ENCODE data around the gene CFAP58. TPM values are rescaled to one million over a fixed set of nuclear protein-coding genes. Genes with fewer than 3 reads are reported as not detected.

The CFAP58 gene
- total RNA-seq, 1 experiment from 2014 or later = 0.63 TPM

DNA sequence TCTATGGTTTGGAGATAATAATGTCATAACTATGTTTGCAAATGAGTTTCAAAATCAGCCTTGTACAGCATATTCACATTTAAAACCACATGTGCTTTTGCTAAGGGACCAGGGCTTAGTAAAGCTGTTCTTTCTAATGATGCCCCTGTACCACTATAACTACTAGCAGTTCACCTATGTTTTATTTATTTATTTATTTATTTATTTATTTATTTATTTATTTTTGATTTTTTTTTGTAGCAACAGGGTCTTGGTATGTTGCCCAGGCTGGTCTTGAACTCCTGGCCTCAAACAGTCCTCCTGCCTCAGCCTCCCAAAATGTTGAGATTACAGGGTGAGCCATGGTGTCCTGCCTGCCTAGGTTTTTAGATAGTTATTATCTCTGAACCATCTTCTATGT is 96.9 kb downstream of the CFAP58 start:
- Histone ChIP-seq H3K27ac (ENCODE audit: insufficient read length, low read depth, low read length) (no peak overlapping the region), H3K4me2 (ENCODE audit: insufficient read depth, insufficient read length, low read length) (no peak overlapping the region), H2BK12ac (ENCODE audit: insufficient read length, low read depth, low read length) (no peak overlapping the region), H3K14ac (ENCODE audit: insufficient read depth, low read length) (no peak overlapping the region), H2BK5ac (ENCODE audit: insufficient read length, low read length) (no peak overlapping the region), H3K23me2 (ENCODE audit: insufficient read length, low read depth, low read length, poor library complexity, severe bottlenecking) (no peaks in the 10 kb centered on the region), H4K20me1 (ENCODE audit: control insufficient read depth, insufficient read depth, insufficient read length) (no peaks in the 10 kb centered on the region), H2AK5ac (ENCODE audit: insufficient read length, low read length) (no peak overlapping the region), H2BK20ac (ENCODE audit: low read depth, low read length, poor library complexity, severe bottlenecking) (no peak overlapping the region), H3K27me3 (ENCODE audit: insufficient read depth, low read length) (no peaks in the 10 kb centered on the region), H3K79me1 (ENCODE audit: insufficient read depth, low read depth, low read length, poor library complexity, severe bottlenecking) (no peaks in the 10 kb centered on the region), H2BK120ac (ENCODE audit: low read depth, low read length, poor library complexity, severe bottlenecking) (no peak overlapping the region), H2AFZ (ENCODE audit: low read length) (no peak overlapping the region), H3K79me2 (ENCODE audit: insufficient read depth, low read length) (no peaks in the 10 kb centered on the region), H3K4ac (ENCODE audit: low read depth, low read length) (no peak overlapping the region), H3K23ac (ENCODE audit: insufficient read length, low read depth, low read length) (no peak overlapping the region), H3T11ph (ENCODE audit: low read length) (no peak overlapping the region), H3K9ac (ENCODE audit: extremely low read depth, insufficient read length, low read length) (no peak overlapping the region), H4K91ac (ENCODE audit: insufficient read length, low read depth, low read length) (no peak overlapping the region), H3K9me3 (ENCODE audit: control insufficient read depth, low read depth, low read length) (no peaks in the 10 kb centered on the region), H3K18ac (ENCODE audit: insufficient read length, low read depth, low read length) (no peak overlapping the region), H3K56ac (ENCODE audit: insufficient read length, low read depth, low read length) (no peak overlapping the region), H2BK15ac (ENCODE audit: low read depth, low read length) (no peak overlapping the region), H3K4me1 (ENCODE audit: insufficient read depth, low read length) (peaks cover 3% of the 10 kb centered on the region; the same call in 1 of the 2 replicates), H4K5ac (ENCODE audit: insufficient read length, low read depth, low read length) (no peak overlapping the region), H4K8ac (replicated peaks; ENCODE audit: insufficient read length, low read depth, low read length) (no peak overlapping the region)
- H3K4me1 Mint-ChIP-seq = peaks cover 5 to 13% of the 10 kb centered on the region in 2 experiments
- no peak overlapping the region for H3K27ac Mint-ChIP-seq
- H3K9me3 Mint-ChIP-seq = no peaks in the 10 kb centered on the region
- DNase-seq = no peak
- no peaks in the 10 kb centered on the region for H3K27me3 Mint-ChIP-seq (ENCODE audit: low read depth)
- TF ChIP-seq, protein P1, sequence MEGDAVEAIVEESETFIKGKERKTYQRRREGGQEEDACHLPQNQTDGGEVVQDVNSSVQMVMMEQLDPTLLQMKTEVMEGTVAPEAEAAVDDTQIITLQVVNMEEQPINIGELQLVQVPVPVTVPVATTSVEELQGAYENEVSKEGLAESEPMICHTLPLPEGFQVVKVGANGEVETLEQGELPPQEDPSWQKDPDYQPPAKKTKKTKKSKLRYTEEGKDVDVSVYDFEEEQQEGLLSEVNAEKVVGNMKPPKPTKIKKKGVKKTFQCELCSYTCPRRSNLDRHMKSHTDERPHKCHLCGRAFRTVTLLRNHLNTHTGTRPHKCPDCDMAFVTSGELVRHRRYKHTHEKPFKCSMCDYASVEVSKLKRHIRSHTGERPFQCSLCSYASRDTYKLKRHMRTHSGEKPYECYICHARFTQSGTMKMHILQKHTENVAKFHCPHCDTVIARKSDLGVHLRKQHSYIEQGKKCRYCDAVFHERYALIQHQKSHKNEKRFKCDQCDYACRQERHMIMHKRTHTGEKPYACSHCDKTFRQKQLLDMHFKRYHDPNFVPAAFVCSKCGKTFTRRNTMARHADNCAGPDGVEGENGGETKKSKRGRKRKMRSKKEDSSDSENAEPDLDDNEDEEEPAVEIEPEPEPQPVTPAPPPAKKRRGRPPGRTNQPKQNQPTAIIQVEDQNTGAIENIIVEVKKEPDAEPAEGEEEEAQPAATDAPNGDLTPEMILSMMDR (conservative IDR thresholded peaks at IDR 0.05) = no peak
- no peaks in the 10 kb centered on the region for H3K36me3 Mint-ChIP-seq (ENCODE audit: insufficient read depth in 1 of 3, low read depth in 3 of 3)
- no peak overlapping the region for H3K4me3 Mint-ChIP-seq
